Dermis blood vessel endothelial cell (primary cell): ENCODE data around the gene SLC12A1. TPM values are rescaled to one million over a fixed set of nuclear protein-coding genes. Genes with fewer than 3 reads are reported as not detected.
A peak's percentile ranks its signal among the peaks of the same experiment; 100 is the strongest.
"Not testable (repeated sequence)": the region's sequence is repeated elsewhere in the genome, so short reads cannot be mapped to it uniquely, and the experiment has no call there.

Experiments used
- DNase-seq: peaks from one replicate; pipeline ENCODE4 v3.0.0; 2010
- total RNA-seq: library from RNA; depleted of rRNA; stranded (reverse); fragments of >200 nt; gene quantifications from 2 replicates; pipeline ENCODE4 v1.2.3, GENCODE V29; 2014

The SLC12A1 gene
- total RNA-seq, 1 donor from 2014 or later = under 0.01 TPM

- DNase-seq = no peak
These were observed 108.9 kb downstream of the SLC12A1 start for GRCh38 chr15:48315041-48315440.

DNA sequence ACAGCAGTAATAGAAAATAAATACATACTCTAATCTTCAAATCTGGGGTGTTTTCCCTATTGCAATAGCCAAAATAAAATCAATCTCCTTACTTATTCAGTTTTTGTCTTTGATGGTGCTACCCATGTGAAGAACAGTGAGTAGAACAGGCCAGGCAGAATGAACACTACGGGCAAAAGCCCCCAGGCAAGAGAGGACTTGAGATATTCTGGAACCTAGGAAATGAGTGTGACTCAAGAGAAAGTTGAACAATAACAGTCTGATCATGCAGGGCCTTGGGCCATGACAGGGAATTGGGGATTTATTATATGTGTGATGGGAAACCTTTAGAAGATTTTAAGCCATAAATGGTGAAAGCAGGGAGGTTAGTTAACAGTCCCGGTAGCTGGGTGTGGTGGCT, 111.1 kb downstream of the SLC12A1 start:
- no peak for DNase-seq

- no peak for DNase-seq
These were observed 112.0 kb downstream of the SLC12A1 start for GRCh38 chr15:48318131-48318530.

GRCh38 chr15:48323294-48323693, 117.2 kb downstream of the SLC12A1 start:
- no peak for DNase-seq

GRCh38 chr15:48324949-48325348, 118.8 kb downstream of the SLC12A1 start:
- DNase-seq = no peak

DNA sequence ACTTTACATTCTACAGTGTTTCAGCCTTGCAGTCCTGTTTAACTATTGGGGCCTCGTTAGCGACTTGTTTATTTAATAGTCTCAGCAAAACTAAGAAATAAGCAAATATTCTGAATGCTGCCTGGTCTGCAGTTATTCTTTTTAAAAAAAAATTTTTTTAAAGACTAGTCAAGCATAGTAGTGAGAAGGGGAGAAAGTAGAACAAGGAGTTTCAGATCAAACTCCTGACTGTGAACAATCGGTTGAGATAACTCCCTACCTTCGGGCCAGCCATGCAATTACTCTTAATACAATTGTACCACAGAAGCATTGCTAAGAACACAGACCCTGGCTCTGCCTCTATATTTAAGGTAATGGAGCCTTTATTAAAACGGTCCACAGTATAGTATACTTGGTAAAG, 119.3 kb downstream of the SLC12A1 start:
- no peak for DNase-seq

DNA sequence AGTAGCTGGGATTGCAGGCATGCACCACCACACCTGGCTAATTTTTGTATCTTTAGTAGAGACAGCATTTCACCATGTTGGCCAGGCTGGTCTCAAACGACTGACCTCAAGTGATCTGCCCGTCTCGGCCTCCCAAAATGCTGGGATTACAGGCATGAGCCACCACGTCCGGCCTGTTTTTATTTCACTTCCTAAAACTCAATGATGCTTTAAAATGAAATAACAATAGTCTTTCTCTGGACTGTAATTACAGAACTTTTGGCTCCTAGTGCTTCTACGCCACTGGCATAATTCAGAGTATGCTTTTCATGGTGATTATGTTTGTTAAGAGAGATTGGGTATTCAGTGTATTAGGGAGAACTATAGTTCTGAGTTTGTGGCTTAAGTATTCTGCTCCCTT, 120.1 kb downstream of the SLC12A1 start:
- DNase-seq = not testable (repeated sequence)

- DNase-seq = peak; percentile 17
These were observed 124.1 kb downstream of the SLC12A1 start for GRCh38 chr15:48330105-48330785.

- peak; percentile 88 for DNase-seq
These were observed 125.0 kb downstream of the SLC12A1 start, which contains the start of gene DUT for GRCh38 chr15:48330855-48331795. TSS of gene DUT (plus strand) at chr15:48331429. CDS start at chr15:48331516, 87 bp downstream.

DNA sequence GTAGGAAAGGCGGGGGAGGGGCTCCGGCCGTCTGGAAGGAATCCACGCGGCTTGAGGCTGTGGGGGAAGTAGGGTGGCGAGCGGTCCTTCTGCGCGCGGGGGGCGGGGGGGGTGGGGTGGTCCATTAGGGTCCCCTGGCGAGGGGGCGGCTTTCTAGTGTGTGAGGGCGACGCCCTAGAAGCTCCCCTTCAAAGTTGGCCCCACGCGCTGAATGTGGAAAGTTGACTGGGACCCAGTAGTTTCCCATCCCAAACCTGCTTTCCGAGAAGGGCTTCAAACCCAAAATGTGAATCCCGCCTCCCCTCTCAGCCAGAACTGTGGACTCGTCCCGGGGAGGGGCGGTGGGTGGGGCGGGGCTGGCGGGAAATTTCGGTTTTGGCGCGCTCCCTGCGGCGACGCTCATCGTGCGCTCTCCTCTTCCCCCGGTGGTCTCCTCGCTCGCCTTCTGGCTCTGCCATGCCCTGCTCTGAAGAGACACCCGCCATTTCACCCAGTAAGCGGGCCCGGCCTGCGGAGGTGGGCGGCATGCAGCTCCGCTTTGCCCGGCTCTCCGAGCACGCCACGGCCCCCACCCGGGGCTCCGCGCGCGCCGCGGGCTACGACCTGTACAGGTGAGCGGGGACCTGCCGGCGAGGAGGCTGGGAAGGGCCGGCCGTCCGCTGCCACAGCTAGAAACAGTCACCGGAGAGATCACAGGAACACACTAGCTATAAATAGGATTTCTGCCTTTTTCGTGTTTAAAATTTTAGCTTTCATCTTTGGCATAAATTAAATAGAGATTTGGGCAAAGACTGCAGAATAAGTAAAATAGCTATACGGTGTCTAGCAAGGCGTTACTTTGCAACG, 125.9 kb downstream of the SLC12A1 start:
- peak; percentile 64 for DNase-seq

- DNase-seq = no peak
These were observed 126.5 kb downstream of the SLC12A1 start for GRCh38 chr15:48332642-48333034.

GRCh38 chr15:48333540-48333939, 127.4 kb downstream of the SLC12A1 start:
- no peak for DNase-seq

DNA sequence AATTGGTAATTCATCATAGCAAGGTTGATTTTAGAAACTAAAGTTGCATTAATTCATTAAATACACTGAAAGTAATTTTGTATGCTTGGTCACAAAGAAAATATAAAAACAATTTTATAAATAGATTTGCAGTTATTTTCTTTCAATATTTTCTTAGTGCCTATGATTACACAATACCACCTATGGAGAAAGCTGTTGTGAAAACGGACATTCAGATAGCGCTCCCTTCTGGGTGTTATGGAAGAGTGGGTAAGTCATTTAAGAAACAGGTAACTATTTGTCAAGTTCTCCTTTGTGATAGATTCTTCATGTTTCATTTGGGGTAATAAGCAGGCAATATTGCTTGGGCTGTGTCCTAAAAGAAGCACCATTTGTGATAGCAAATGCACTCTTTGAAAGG, 128.2 kb downstream of the SLC12A1 start:
- no peak for DNase-seq

DNA sequence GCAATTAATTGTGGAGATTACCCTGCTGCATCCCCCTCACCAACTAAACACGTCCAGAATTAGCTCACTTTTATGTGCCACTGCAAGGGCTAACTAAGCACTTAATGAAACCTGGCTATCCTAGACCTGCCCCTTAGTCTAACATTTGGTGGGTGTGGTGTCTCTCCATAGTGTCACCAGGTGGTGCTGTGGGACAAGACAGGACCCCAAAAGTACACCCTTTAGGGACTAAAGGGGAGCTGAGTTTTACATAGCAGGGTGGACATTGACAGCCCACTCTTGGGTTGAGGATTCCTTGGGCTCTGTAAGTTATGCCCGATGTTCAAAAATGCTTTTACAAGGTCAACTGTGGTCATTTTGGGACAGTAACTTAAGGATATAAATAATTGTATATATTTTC, 130.8 kb downstream of the SLC12A1 start:
- peak; percentile 32 for DNase-seq

DNA sequence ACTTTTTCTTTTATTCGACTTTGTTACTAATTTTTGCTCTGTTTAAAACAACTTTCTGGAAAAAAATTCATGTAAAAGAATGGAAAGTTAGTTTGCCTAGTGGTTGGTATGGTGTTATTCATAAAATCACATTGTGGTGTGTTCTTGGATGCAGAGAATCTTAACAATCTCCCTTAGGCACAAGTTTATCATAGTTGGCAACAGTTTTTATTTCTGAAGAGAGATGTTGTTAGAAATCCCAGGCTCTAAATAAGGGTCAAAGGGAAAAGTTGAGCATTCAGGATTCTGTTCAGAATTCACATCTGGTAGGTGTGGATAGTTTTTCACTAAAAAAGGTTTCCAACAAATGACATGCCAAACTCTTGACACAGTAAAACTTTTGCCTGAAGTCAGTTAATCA, 131.5 kb downstream of the SLC12A1 start:
- DNase-seq = no peak

- no peak for DNase-seq
These were observed 134.0 kb downstream of the SLC12A1 start for GRCh38 chr15:48340111-48340510.

GRCh38 chr15:48343865-48344264, 137.8 kb downstream of the SLC12A1 start:
- no peak for DNase-seq

DNA sequence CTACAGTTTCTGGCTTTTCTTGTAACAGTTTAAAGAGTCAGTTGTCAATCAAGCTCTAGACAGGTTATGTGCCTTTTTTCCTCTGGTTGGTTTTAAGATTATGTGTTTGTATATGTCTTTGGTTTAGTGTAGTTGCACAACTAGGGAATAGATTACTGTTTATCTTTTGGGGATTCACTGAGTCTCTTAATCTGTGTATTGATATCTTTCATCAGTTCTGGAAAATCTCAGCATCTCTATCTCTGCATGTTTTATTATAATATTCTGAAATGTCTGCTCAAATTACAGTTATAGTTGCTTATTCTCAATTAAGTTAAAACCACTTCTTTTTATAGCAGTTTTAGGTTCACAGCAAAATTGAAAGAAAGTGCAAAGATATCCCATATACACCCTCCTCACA, 139.4 kb downstream of the SLC12A1 start:
- DNase-seq = no peak

- peak; percentile 82 for DNase-seq
These were observed 146.5 kb downstream of the SLC12A1 start for GRCh38 chr15:48352474-48353072.
